HG03460 (cell line): ENCODE results near the gene REEP5.
A peak's percentile ranks its signal among the peaks of the same experiment; 100 is the strongest.
"Not testable (repeated sequence)": the region's sequence is repeated elsewhere in the genome, so short reads cannot be mapped to it uniquely, and the experiment has no call there.

ENCODE experiments used
- ATAC-seq: cut with Tn5 transposase; IDR thresholded peaks from one replicate; pipeline ENCODE4 v1.9.1; 2021; ENCODE audit not compliant: unreplicated experiment

The REEP5 gene

DNA sequence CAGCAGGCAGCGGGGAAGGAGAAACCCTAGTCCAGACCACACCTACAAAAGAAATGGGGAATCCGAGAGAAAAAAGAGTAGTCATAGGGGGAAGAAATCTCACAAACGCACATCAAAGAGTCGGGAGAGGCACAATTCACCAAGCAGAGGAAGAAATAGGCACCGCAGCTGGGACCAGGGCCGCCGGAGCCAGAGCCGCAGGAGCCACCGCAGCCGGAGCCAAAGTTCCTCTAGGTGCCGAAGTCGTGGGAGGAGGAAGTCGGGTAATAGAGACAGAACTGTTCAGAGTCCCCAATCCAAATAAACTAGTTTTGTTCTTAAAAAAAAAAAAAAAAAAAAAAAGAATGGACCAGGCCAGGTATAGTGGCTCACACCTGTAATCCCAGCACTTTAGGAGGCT, 29.3 kb downstream of the REEP5 start:
- ATAC-seq, result no peak

DNA sequence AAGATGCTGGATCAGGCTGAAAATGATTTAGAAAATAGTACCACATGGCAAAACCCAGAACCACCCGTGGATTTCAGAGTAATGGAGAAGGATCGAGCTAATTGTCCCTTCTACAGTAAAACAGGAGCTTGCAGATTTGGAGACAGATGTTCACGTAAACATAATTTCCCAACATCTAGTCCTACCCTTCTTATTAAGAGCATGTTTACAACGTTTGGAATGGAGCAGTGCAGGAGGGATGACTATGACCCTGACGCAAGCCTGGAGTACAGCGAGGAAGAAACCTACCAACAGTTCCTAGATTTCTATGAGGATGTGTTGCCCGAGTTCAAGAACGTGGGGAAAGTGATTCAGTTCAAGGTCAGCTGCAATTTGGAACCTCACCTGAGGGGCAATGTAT, 30.0 kb downstream of the REEP5 start:
- not testable (repeated sequence) for ATAC-seq

DNA sequence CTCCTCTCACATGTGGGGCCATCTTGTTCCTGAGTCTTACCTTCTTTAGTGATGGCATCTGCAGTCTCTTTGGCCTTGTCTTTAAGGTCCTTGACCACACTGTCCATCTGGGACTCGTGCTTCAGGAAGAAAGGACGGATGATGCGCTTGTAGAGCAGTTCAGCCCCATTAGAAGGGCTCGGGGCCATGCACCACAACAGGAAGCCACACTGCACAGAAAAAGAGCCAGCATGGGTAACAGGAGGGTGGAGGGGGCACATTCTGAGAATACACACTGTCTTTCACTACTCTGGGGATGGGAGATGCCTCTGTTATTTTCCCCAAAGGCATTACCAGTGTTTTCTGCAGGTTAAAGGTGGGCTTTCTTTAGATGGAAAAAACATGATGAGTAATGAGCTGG, 35.1 kb downstream of the REEP5 start:
- no peak for ATAC-seq

DNA sequence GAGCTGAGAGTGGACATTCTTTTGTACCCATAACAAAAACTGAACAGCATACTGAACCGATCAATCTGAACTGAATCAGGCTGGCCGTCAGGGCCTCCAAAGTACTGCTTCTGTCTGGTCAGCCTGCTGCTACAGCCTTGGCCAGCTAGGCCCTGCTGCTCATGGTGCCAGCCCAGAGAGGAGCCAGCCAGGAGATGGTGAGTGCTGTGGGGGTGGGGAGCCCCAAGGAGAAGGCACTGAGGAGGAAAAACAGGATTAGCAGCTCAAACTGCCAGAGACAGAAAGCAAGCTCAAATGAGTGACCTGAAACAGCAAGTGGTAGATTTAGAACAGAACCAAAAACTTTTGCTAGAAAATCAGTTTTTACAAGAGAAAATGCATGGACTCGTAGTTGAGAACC, 37.0 kb downstream of the REEP5 start:
- no peak for ATAC-seq

DNA sequence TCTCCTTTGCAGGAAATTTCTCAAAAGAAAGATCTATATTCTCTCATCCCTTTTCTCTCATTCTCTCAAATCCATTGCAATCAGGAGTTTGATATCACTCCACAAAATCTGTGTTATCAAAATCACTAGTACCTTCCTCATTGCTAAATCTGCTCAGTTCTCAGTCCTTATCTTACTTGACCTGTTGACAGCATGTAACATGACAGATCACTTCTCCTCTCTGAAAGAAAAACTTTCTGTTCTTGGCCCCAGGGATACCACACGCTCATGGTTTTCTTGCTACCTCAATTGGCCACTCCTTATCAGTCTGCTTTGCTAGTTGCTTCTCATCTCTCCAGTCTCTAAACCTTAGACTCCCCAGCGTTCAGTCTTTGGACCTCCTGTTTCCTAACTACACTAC, 38.8 kb downstream of the REEP5 start:
- ATAC-seq, result no peak

DNA sequence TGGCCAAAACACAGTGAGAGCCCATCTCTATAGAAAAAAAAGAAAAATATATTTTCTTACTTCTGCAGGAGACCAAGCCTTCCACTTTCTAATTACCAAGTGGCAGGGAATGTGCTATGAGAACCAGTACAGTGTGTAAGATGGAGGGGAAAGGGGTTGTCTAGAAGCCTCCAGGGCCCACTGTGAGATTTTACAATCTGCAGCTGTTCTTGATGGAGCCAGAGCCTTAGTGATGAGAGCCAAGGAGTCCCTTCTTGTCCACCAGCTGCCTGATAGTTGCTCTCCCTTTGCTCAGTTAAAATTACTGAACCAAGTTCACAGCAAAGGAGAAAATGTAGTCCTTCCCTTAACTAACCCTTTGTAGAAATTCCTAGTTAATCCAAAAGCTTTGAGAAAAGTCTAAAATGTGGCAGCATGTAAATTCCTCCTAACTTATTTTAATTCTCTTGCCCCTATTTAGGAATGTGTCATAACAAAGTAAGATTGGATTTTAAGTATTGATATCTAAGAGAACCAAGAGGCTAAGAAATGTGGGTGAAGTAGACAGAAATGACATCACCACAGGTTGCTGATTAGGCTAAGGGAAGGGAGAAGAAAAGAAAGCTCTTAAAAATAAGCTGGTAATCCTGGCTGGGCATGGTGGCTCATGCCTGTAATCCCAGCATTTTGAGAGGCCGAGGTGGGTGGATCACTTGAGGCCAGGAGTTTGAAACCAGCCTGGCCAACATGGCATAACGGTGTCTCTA, 41.6 kb downstream of the REEP5 start:
- no peak for ATAC-seq

DNA sequence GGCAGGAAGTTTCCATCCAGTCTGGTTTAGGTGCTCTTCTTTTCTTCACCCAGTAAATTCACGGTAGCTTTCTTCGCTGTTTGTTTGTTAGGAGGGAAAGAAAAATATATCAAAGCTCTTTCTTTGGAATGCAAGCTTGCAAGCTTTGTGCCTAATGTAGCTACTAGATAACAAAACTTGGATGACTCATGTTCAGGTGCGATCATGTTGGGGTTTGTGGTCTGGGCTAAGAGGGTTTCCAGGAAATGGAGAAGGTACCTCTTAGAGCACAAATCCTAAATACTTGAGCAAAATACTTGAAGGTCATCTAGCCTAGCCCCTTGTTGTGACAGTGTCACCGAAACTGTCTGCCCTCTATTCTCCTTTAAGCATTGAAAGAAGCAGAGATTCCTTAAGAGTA, 43.3 kb downstream of the REEP5 start:
- ATAC-seq, result no peak

DNA sequence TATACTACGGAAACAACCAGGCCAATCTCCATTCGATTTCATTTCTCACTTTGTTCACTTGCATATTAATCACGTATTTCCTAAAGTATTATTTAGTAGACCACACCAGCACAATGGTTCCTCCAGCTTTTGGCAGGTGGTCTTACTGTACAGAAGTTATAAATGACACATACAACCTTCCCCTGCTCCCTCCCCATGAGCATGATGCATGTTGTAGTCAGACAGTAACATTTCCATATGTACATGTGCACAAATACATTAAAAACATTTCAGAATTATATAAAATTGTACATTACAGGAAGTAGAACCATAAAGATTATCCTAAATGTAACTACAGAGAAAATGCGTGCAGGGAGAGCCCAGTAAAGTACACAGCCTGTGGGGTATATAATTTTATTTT, 43.9 kb downstream of the REEP5 start:
- no peak for ATAC-seq

DNA sequence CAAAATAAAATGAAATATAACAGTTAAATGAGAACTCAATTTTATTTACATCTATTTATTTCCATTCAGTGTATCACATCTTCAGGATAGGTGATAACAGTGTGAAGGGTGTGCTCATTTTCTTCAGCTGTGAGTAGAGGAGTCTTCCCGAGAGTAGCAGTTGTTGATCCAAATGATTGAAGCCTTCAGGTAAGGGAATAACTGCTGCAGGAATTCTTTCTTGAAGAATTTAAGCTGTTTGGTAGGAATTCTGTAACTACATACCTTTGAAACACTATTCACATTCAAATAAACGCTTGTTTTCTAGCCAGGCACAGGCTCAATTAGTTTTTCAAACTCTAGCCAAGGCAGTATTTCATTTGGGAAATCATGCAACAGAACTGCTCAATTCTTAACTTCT, 45.7 kb downstream of the REEP5 start:
- ATAC-seq, result no peak

DNA sequence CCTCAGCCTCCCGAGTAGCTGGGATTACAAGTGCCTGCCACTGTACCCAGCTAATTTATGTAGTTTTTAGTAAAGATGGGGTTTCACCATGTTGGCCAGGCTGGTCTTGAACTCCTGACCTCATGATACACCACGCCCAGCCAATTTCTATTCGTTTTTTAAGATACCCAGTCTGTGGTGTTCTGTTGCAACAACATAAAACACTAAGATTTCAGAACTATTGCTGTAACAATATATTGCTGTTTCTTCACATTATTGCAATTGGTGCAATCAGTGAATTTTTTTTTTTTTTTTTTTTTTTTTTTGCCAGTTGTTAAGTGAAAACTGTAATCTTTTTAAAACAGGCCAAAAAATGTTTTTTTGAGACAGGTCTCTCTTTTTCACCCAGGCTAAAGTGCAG, 51.1 kb downstream of the REEP5 start:
- ATAC-seq, result no peak

DNA sequence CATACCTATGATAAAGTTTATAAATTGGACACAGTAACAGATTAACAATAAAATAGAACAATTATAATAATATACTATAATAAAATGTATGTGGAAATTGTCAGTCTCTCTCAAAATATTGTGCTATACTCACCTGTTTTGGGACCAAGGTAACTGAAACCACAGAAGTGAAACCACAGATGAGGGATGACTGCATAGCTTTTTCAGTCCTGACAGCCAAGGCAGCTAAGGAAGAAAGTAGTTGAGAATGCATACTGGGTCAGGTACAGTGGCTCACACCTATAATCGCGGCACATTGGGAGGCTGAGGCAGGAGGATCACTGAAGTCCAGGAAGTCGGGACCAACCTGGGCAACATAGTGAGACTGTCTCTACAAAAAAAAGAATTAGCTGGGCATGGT, 52.1 kb downstream of the REEP5 start:
- peak; percentile 81 for ATAC-seq

DNA sequence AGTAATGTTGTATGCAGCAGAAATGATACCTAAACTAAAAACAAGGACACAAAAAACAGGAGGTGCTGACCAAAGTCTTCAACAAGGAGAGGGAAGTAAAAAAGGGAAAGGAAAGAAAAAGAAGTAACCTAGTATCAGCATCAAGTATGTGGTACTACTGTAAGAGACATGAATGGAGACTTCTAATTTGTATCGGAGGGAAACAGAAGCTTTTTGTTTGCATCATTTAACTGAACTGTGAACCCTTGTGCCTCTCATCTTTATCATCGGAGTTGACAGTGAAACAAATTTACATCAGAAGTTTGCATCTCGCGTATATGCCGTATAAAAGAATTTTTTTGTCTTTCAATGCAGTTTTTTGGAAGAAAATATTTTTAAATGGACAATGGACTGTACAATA, 54.6 kb downstream of the REEP5 start:
- no peak for ATAC-seq

DNA sequence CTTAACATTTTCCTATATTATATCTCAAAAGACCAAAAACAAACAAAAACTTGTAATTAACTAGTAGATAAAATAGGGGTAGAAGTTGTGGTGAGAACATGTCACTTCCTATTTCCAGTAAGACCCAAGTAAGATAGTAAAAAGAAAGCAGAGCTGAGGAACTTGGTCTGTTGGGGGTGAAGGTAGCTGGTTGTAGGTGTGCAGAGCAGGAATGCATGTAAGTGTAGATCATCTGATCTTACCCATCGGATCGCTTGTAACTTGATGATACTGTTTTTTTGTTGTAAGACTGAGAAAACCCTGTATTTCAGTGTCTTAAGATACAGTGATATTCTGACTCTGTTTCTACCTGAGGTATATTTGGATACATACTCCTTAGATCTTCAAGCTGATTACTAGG, 55.3 kb downstream of the REEP5 start:
- ATAC-seq, result no peak

DNA sequence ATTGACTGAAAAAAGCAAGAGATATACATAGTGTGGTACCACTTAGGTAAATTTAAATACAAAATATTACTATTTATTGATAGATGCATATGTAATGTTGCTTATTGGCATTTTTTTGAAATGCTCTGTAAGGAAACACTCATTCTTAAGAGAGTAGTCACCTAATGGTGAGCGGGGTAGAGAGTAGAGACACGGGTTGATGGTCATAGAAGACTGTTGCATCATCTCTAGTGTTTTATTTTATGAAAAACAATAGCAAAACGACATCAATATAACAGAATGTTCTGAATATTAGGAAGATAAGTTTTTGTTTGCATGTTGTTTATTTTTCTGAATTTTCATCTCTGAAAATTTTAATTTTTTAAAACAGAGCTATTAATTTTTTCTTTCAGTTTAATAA, 56.9 kb downstream of the REEP5 start:
- ATAC-seq, result no peak

DNA sequence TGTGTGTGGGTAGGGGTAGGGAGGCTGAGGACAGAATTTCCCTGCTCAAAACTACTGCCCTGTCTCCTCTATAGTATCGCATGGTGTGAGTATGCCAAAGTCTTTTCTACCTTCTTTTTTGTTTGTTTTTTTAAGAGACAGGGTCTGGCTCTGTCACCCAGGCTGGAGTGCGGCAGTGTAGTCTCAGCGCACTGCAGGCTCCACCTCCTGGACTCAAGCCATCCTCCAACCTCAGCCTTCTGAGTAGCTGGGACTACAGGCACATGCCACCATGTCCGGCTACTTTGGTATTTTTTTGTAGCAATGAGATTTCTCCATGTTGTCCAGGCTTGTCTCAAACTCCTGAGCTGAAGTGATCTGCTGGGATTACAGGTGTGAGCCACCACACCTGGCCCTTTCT, 58.5 kb downstream of the REEP5 start:
- ATAC-seq, result no peak

DNA sequence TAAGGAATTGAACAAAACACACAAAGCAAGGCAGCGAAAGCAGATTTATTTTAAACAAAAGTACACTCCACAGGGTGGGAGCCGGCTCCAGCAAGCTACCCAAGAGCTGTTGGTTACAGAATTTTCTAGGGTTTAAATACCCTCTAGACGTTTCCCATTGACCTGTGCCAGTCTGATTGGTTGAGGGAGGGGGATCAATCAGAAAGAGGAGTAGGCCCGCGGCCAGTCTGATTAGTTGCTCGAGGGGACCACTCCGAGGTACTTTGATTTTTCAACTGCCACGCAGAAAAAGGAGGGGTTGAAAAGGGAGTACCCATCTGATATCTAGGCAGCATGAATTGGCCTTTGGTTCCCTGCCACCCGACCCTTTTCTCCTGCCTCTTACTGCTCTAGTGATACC, 59.9 kb downstream of the REEP5 start:
- no peak for ATAC-seq

DNA sequence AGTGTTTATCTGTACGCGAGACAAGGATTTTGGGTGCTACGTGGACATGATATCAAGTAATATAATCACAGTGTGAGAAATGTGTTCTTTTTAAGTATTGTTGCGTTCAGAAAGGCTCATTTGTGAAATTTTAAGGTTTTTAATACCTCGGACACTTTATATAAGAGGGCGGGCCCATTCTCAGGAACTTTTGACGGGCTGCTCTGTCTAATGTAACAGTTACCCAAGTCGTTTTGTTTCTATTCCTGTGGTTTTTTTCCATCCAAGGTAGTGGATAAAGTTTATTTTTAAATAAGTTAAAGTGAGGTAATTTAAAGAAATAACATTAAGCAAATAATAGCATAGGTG, 60.4 kb downstream of the REEP5 start:
- ATAC-seq, result no peak

DNA sequence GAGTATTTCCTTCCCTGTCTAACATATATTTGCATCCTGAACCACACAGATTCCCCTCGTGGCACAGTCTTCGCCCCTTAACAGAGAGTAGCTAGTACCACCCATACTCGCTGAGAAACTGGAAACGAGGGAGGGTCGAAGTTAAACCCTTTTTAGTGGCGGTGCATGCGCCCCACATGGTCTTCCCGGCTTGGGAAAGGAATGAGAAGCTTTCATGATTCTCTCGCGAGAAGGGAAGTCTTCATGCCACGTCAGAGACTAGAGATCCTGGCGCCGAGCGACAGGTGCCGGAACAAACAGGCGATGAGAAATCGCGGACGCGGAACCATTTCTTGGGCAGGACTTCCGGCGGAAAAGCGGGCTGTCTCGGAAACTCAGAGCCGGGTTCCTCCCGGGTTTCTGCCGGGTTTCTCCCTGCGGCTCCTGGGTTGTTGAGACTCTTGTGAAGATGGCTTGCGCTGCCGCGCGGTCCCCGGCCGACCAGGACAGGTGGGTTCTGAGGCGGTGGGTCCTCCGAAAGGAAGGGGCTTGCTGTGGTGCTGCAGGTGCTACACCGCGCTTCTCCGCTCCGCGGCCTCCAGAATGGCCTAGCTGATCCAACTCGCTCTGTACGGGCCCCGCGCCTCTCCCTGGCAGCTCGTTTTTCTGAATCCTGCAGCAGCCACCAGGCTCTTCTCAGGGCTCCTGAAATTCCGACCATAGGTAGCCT, 60.9 kb downstream of the REEP5 start, which contains the start of gene SRP19:
Gene SRP19, plus strand, starts transcription at position 359 of the 709 bp plus-strand sequence. Its CDS starts 90 bp downstream, at position 449.
- ATAC-seq, result peak; percentile 99

DNA sequence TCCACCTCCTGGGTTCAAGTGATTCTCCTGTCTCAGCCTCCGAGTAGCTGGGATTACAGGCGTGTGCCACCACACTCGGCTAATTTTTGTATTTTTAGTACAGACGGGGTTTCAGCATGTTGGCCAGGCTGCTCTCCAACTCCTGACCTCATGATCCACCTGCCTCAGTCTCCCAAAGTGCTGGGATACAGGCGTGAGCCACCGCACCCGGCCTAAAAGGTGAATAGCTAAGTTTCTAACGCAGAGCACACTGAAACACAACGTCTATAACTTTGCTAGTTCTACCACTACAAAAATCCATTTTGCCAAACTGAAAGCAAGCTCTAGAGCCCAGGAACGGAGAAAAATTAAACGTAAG, 61.5 kb downstream of the REEP5 start:
- ATAC-seq, result not testable (repeated sequence)

DNA sequence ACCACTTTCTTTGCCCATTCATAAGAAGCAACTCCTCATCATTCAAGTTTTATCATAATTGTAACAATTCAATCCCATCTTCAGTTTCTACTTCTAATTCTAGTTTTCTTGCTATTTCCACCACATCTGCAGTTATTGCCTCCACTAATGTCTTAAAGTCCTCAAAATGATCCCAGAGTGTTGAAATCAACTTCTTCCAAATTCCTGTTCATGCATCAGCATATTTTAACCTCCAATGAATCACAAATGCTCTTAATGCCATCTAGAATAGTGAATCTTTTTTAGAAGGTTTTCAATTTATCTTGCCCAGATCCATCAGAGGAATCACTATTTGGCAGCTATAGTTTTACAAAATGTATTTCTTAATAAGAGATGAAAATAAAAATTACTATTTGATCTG, 64.2 kb downstream of the REEP5 start:
- no peak for ATAC-seq

DNA sequence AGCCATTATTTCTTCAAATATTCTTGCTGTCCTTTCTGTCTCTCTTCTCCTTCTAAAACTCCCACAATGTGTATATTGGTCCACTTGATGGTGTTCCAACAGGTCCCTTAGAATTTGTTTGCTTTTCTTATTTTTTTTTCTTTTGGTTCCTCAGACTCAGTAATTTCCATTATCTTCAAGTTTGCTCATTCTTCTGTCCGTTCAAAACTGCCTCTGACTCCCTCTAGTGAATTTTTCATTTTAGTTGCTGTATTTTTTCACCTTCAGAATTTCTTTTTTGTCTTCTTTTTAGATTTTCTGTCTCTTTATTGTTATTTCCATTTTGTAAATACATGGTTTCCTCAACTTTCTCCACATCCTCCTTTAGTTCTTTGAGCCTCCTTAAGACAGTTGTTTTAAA, 67.4 kb downstream of the REEP5 start:
- ATAC-seq, result no peak

DNA sequence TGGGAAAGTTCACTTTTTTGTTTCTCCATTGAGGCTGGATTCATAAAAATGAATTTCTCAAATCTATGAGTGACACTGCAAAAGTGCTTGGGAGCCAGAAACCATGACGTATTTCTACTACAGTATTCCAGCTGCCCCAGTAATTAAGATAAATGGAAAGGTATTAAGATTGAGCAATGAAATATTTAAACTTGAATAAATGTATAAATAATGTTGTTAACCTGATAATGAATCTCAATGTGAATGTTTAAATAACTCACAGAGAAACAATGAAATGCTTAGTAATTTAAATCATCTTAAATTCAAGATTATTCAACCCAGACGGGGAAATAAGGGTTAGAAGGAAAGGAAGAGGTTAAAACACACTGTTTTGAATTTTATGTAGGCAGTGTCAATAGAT, 72.1 kb downstream of the REEP5 start:
- ATAC-seq, result no peak
